Body of pancreas (tissue), 4 donors: ENCODE measurements around the gene WDR3.

Experiments used
- CTCF ChIP-seq, 7 experiments: fragments of 450-650 bp in 4 of 7; fragments of 200-600 bp in 3 of 7; sonication (generic) in 3 of 7; IDR thresholded peaks; one replicate each; pipeline ENCODE4 v1.5.1; 2016 to 2019; ENCODE audit warnings: antibody characterized with exemption in 7 of 7
- POLR2A ChIP-seq, 3 donors: fragments of 450-650 bp; IDR thresholded peaks; one replicate each; pipeline ENCODE4 v1.6.1; 2016; ENCODE audit warnings: antibody characterized with exemption in 3 of 3, mild to moderate bottlenecking in 2 of 3

DNA sequence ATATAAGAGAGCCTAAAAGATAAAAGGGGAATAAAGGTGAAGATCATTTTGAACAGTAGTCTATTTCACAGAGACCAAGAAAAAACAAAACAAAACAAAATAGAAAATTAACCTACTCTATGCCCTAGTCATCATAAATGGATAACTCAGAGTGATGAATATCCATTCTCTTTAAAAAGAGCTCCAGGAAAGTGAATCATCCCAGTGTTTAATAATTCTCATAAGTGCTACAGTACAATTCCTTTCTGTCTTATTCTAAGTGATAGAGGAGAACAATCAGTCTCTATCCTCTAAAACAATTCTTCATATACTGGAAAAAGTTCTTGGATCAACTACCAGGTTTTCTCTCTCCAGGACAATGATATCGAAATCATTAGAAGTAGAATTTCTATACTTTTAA lies 45.9 kb upstream of the WDR3 start:
- TF ChIP-seq CTCF (IDR thresholded peaks at IDR 0.05) (no peak), POLR2A (IDR thresholded peaks at IDR 0.05) (no peak)
